CD4-positive, alpha-beta T cell treated with Interleukin-1 beta for 1 hour (primary cell): ENCODE measurements around the gene GEMIN5.

Source experiments
- DNase-seq, 2 donors: peaks; one replicate each; pipeline ENCODE4 v3.0.0-alpha.2; 2020 to 2022

GEMIN5 gene

DNA sequence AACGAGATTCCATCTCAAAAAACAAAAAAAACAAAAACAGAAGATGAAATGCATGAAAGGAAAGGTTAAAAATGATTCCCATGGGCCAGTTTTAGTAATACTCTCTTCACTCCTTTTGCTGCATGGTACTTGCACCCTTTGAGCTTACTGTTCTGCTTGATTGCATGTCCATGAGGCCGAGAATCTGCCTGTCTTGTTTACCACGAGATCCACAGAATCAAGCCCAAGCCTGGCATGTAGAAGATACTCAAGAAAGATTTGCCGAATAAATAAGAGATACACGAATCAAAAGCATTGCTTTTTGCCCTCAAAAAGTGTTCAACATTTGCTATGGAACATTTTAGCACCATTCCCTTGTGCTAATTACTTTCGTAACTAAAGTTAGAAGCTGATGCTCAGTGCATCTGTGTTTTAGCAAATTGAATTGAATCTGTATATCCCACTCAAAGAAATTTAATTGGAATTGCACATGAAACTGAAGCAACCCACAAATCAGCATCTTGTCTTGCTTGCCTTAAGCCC is 88.7 kb downstream of the GEMIN5 start:
- no peak for DNase-seq

DNA sequence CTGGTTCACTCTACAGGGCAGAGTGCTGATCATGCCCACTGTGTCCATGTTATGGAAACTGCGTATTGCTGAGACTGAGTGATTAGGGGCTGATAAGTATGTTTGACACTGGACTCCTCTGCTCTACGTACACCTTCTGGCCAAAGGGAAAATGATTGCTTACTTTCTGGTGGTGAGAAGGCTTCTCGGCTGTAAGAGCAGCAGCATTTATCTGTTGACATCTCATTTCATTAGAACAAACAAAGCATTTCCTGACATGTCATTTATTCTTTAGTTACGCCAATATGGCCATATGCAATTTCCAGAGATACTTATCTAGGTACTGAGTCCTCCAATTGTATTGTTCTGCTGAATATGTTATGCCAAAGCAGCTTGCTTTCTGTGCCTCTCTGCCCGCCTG is 93.2 kb downstream of the GEMIN5 start:
- no peak for DNase-seq

DNA sequence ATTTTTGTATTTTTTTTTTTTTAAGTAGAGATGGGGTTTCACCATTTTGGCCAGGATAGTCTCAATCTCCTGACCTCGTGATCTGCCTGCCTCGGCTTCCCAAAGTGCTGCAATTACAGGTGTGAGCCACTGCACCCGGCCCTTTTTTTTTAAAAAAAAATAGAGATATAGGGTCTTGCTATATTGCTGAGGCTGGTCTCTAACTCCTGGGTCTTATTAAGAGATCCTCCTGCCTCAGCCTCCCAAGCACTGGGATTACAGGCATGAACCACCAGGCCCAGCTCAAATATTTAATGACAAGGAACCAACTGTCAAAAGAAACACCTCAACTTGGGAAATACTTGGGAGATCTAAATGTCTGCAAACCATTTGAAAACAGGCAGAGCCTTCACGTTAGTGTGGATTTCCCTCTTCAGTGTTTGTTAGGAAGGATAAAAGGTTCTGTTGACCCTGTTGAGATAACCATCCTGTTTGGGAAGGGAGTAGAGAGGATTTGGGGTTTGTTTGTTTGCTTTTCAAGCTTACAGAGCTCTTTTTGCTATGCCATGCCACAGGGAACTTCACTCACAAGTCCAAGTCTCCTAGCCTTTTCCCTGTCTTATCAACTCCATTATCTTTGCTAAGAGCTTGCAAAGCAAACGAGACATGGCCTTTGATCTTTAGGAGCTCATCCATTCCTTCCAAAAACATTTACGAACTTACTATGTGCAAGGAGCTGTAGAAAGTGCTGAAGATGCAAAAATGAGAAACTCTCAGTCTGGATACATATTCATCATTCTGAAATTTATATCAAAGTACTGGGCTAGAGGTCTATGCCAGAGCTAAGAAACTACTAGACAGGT is 95.1 kb downstream of the GEMIN5 start:
- DNase-seq, result no peak

DNA sequence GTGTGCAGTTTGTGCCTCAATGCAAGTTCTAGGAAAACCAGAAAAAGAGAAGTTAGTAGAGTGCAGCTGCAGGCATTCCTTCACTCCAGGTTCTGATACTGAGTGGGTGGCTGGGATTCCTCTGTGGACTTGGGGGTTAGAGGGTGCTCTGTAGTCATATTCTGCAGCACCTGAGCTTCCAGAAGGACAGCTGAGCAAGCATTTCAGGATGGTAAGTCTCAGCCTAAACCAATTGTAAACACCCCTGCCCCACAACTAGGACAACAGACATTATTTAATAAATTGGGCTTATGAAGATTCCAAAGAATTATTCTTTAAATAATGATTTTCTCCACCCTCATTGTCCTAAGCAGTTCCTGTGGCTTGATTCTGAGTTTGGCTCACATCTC is 96.7 kb downstream of the GEMIN5 start:
- no peak for DNase-seq

DNA sequence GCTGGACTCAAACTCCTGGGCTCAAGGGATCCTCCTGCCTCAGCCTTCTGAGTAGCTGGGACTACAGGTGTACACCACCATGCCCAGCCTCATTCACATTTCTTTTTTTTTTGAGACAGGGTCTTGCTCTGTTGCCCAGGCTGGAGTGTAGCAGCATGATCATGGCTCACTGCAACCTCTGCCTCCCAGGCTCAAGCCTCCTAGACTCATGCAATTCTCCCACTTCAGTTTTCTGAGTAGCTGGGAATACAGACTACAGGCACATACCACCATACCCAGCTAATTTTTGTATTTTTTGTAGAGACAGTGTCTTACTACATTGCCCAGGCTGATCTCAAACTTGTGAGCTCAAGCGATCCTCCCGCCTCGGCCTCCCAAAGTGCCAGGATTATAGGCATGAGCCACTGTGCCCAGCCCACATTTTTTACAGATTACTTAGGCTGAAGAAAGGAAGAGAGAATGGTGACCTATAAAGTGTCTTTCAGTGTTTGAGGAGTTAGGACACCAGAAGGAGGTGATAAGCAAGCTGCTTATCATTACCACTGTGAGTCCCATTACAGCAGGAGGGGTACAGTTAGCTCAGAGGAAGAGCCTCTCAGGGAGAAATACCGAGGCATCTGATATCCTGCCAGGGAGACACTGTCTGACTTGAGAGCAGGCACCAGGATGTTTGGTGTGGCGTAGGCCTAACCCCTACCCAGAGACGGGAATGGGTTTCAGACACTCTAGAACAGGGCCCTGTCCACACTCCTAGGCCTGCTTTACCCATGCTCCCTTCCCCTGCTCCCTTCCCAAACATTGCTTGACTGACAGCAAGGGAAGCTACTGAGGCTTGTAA is 97.4 kb downstream of the GEMIN5 start:
- DNase-seq, result no peak
